Heart left ventricle (tissue), 13 donors: ENCODE data around the gene JSRP1.

ENCODE experiments used
- POLR2A ChIP-seq, 2 donors: fragments of 450-650 bp; IDR thresholded peaks; one replicate each; pipeline ENCODE4 v1.6.1; 2017; ENCODE audit warnings: antibody characterized with exemption in 2 of 2, mild to moderate bottlenecking in 2 of 2, moderate library complexity in 2 of 2
- TF ChIP-seq, protein P1 (sequence below), 12 donors: fragments of 200-600 bp; sonication (generic) in 4 of 12; IDR thresholded peaks; one replicate each; pipeline versions ENCODE4 v1.5.0 to v1.8.0; 2018 to 2022; ENCODE audit warnings: antibody characterized with exemption in 12 of 12, mild to moderate bottlenecking in 5 of 12
- donor health status: ischemic (EF 13 %, LVEDD 7.1; RV severe dilation, severe dysfunction).
- donor health status: DM: no; HTN: yes; CAD: no.
- donor health status: DM: no; HTN: no; CAD: no.
- donor health status: ischemic (EF 25% LVEDD 6.9; RV normal size, moderate dysfunction).
- donor health status: ischemic (EF 25% LVEDD 5.7; RV mildly dilated, moderate dysfunction).
- donor health status: ischemic (EF 35%, LVEDD 5.7; RV mildly dilated, moderate dysfunction).
- donor health status: nonischemic (EF 11% LVEDD 7.7; RV severe dilation, severe dysfunction).
- donor health status: DM: yes; HTN: yes; CAD: no.
- donor health status: PGD.
- donor health status: ischemic (EF 29% LVEDD 5.4; RV normal size, mild dysfunction).
- donor health status: nonischemic (EF 23%, LVEDD 6.1; RV moderate dilation, normal function).

- TF ChIP-seq, protein P1, sequence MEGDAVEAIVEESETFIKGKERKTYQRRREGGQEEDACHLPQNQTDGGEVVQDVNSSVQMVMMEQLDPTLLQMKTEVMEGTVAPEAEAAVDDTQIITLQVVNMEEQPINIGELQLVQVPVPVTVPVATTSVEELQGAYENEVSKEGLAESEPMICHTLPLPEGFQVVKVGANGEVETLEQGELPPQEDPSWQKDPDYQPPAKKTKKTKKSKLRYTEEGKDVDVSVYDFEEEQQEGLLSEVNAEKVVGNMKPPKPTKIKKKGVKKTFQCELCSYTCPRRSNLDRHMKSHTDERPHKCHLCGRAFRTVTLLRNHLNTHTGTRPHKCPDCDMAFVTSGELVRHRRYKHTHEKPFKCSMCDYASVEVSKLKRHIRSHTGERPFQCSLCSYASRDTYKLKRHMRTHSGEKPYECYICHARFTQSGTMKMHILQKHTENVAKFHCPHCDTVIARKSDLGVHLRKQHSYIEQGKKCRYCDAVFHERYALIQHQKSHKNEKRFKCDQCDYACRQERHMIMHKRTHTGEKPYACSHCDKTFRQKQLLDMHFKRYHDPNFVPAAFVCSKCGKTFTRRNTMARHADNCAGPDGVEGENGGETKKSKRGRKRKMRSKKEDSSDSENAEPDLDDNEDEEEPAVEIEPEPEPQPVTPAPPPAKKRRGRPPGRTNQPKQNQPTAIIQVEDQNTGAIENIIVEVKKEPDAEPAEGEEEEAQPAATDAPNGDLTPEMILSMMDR (IDR thresholded peaks at IDR 0.05) = no peak
- TF ChIP-seq POLR2A (IDR thresholded peaks at IDR 0.05) = no peak
Observed at GRCh38 chr19:2245273-2245672, 10.9 kb downstream of the JSRP1 start.
